Nephron (organoid): ENCODE measurements around the gene INTS6L.

Source experiments
- H3K27ac Mint-ChIP-seq, 3 experiments: 2 replicates each; pipeline ENCODE4 v1.8.0; 2020; ENCODE audit warnings: mixed read lengths in 3 of 3, mild to moderate bottlenecking in 2 of 3, moderate library complexity in 1 of 3
- H3K27me3 Mint-ChIP-seq: 2 replicates; pipeline ENCODE4 v1.8.0; 2021; ENCODE audit warnings: low read depth, mild to moderate bottlenecking, moderate library complexity, mixed read lengths
- H3K36me3 Mint-ChIP-seq: 2 replicates; pipeline ENCODE4 v1.8.0; 2020; ENCODE audit warnings: low read depth, mixed read lengths
- H3K4me1 Mint-ChIP-seq: 2 replicates; pipeline ENCODE4 v1.8.0; 2020; ENCODE audit warnings: mixed read lengths
- H3K4me3 Mint-ChIP-seq, 3 experiments: 2 replicates each; pipeline ENCODE4 v1.8.0; 2020; ENCODE audit warnings: mild to moderate bottlenecking in 3 of 3, mixed read lengths in 3 of 3, moderate library complexity in 2 of 3
- H3K9me3 Mint-ChIP-seq: 2 replicates; pipeline ENCODE4 v1.8.0; 2020; ENCODE audit warnings: mixed read lengths
- CTCF ChIP-seq, 3 experiments: fragments of 200-600 bp; sonication (generic); IDR thresholded peaks; one replicate each; pipeline ENCODE4 v1.5.0; 2021; ENCODE audit warnings: antibody characterized with exemption in 3 of 3; ENCODE audit not compliant: unreplicated experiment in 3 of 3

INTS6L gene

DNA sequence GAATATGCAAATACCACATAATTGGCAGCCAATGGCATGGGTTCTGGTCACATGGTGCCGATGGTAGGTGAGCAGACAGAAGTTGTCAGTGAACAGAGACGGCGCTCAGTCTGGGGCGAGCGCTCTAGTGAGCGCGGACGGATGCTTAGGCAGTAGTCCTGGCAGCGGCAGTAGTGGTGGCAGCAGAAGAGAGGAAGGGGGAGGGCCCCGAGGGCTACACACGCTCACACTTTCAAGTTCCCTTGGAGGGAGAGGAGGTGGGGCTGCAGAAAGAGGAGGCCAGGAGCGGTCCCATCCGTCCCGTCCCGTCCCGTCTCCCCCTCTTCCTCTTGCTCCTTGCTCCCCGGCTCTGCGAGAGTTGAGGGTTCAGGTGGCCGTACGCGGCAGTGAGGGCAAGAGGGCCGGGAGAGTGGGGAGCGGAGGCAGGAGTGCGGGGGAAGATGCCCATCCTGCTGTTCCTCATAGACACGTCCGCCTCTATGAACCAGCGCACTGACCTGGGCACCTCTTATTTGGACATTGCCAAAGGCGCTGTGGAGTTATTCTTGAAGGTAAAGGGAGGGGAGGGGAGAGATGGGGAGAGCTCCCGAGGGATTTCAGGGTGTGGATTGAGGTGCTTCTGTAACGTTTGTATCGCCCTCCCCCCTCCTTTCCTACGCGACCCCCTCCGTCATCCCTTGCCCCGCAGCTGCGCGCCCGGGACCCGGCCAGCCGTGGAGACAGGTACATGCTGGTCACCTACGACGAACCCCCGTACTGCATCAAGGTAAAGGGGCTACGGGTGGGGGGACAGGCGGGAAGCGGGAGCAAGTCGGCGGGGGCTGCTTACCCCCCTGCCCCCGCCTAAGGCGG, at the start of gene INTS6L:
TSS of gene INTS6L (plus strand) at position 108 of the 852 bp plus-strand sequence. CDS start at position 441, 333 bp downstream.
- peak within 1 kb of the TSS; percentile 94 to 97 (median 96) for H3K4me3 Mint-ChIP-seq
- H3K4me1 Mint-ChIP-seq = peaks cover 22% of the 10 kb centered on the region
- no peaks in the 10 kb centered on the region for H3K36me3 Mint-ChIP-seq
- H3K9me3 Mint-ChIP-seq = peaks cover 4% of the 10 kb centered on the region
- H3K27me3 Mint-ChIP-seq = no peaks in the 10 kb centered on the region
- peak within 1 kb of the TSS; percentile 94 to 99 (median 99) for H3K27ac Mint-ChIP-seq
- TF ChIP-seq CTCF (IDR thresholded peaks at IDR 0.05; ENCODE audit: unreplicated experiment in 3 of 3) = no peak

DNA sequence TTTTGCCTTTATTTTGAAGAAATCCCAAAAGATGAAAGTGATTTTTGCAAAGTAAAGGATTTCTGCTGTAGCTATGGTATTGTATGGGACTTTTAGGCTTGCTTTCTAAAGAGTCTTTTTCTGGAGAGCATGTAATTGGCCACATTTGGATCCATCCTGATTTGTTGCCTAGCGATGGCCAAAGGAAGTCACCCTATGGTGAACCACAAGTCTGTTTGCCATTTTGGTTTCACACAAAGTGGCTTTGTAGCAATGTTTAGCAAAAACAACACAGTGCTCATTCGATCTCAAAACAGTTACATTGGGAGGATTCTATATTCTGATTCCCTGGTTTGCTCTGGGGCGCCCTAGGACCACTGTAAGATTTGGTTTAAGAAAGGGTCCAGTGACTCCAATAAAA, 44.1 kb upstream of the INTS6L start:
- no peak overlapping the region for H3K27ac Mint-ChIP-seq
- no peaks in the 10 kb centered on the region for H3K4me1 Mint-ChIP-seq
- peaks cover 3% of the 10 kb centered on the region for H3K27me3 Mint-ChIP-seq
- no peak overlapping the region for H3K4me3 Mint-ChIP-seq
- peaks cover 2% of the 10 kb centered on the region for H3K9me3 Mint-ChIP-seq
- no peaks in the 10 kb centered on the region for H3K36me3 Mint-ChIP-seq
- no peak for TF ChIP-seq CTCF (IDR thresholded peaks at IDR 0.05; ENCODE audit: unreplicated experiment in 3 of 3)

DNA sequence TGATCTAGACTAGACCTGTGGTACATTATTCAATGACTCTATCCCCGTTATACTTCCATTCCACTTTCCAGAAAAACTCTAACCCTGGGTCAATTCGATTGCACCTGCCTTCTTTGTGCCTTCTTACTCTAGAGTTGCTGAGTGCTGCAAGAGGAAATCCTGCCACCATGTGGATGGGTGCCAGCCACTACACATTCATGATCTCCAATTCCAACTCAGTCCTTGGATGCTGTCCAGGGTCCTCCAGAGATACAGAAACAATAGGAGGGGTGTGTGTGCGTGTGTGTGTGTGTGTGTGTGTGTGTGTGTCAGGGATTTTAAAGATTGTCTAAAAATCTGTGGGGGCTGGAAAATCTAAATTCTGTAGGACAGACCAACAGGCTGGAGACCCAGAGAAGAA, 42.9 kb upstream of the INTS6L start:
- Mint-ChIP-seq H3K4me3 (no peak overlapping the region), H3K27ac (no peak overlapping the region), H3K36me3 (no peaks in the 10 kb centered on the region), H3K27me3 (peaks cover 3% of the 10 kb centered on the region), H3K4me1 (no peaks in the 10 kb centered on the region), H3K9me3 (peaks cover 2% of the 10 kb centered on the region)
- TF ChIP-seq CTCF (IDR thresholded peaks at IDR 0.05; ENCODE audit: unreplicated experiment in 3 of 3) = peak in 1 of 3 experiments; percentile 45

DNA sequence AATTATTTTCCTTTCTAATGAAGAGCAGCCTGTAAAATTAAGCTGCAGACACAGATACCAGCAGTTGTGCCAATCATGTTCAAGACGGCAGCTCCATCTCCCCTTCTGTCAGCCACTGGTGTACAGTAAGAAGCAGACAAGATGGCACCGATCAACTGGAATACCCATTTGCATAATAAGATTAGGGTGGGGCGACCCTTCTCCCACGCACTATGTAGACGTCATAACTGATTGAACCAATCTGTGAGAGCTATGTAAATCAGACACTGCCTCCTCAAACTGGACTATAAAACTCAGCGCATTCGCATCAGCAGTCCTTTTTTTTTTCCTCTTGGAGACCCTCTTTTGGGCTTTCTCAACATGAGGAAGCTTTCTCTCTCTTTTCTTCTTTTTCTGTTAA, 40.4 kb upstream of the INTS6L start:
- no peaks in the 10 kb centered on the region for H3K36me3 Mint-ChIP-seq
- no peak for TF ChIP-seq CTCF (IDR thresholded peaks at IDR 0.05; ENCODE audit: unreplicated experiment in 3 of 3)
- peaks cover 9% of the 10 kb centered on the region for H3K4me1 Mint-ChIP-seq
- H3K27me3 Mint-ChIP-seq = peaks cover 3% of the 10 kb centered on the region
- H3K9me3 Mint-ChIP-seq = peaks cover 6% of the 10 kb centered on the region
- H3K4me3 Mint-ChIP-seq = no peak overlapping the region
- no peak overlapping the region for H3K27ac Mint-ChIP-seq

DNA sequence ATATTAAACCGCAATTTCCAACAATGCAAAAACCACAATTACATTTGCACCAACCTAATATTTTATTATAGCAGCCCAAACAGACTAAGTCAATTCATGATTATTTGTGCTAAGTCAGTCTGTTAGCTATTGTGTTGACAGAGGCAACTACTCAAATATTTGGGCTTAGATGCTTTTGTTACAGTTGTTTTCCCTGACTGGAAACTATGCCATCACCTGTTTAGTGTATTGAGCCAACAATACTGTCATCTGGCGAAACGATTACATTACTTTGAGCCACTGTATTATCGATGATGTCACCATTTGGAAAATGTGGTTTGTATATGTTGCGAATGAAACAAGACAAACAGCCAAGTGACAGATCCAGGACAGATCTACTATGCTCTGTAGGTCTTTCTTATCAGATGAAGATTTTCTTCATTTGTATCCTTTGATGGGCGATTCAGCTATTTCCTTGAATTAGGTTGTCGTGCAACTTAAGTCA, 38.7 kb upstream of the INTS6L start:
- no peaks in the 10 kb centered on the region for H3K36me3 Mint-ChIP-seq
- TF ChIP-seq CTCF (IDR thresholded peaks at IDR 0.05; ENCODE audit: unreplicated experiment in 3 of 3) = no peak
- H3K27ac Mint-ChIP-seq = no peak overlapping the region
- H3K27me3 Mint-ChIP-seq = peaks cover 3% of the 10 kb centered on the region
- no peak overlapping the region for H3K4me3 Mint-ChIP-seq
- H3K9me3 Mint-ChIP-seq = peaks cover 6% of the 10 kb centered on the region
- H3K4me1 Mint-ChIP-seq = peaks cover 10% of the 10 kb centered on the region
